ENCODE data around the gene EBNA1BP2.

EBNA1BP2 gene

GRCh38 chr1:43207229-43207853, 35.3 kb upstream of the EBNA1BP2 start:
- no peak for DNase-seq
- CTCF ChIA-PET = no interaction called here
- Histone ChIP-seq H3K36me3 (ENCODE audit: control insufficient read depth in 4 of 4, insufficient read depth in 4 of 4, low read length in 3 of 4) (no peaks in the 10 kb centered on the region), H3K27ac (ENCODE audit: insufficient read depth in 1 of 2, low read depth in 1 of 2, low read length in 2 of 2, poor library complexity in 1 of 2, severe bottlenecking in 2 of 2) (no peak overlapping the region), H3K9me3 (ENCODE audit: control extremely low read depth in 1 of 5, control insufficient read depth in 4 of 5, insufficient read depth in 2 of 5, low read depth in 1 of 5, low read length in 4 of 5) (peaks cover 0 to 5% (median 0%) of the 10 kb centered on the region in 5 experiments), H3K27me3 (replicated peaks in 2 of 5; ENCODE audit: control insufficient read depth in 4 of 5, insufficient read depth in 5 of 5, low read length in 4 of 5) (no peaks in the 10 kb centered on the region), H3K4me3 (ENCODE audit: control insufficient read depth in 1 of 7, extremely low read depth in 1 of 7, insufficient read depth in 4 of 7, low read depth in 2 of 7, low read length in 6 of 7) (no peak overlapping the region), H3K4me1 (ENCODE audit: control extremely low read depth in 1 of 4, control insufficient read depth in 4 of 4, insufficient read depth in 4 of 4, low read length in 3 of 4) (peaks cover 3 to 15% (median 12%) of the 10 kb centered on the region in 4 experiments)
- POLR2A ChIA-PET = no interaction called here
- WGBS (ENCODE audit: insufficient coverage) = 95% methylated on average over 7 of the region's 12 CpGs

- WGBS (ENCODE audit: insufficient coverage) = 25% methylated on average over 9 of the region's 10 CpGs
- H3K9me3 ChIP-seq (ENCODE audit: control extremely low read depth in 1 of 5, control insufficient read depth in 4 of 5, insufficient read depth in 2 of 5, low read depth in 1 of 5, low read length in 4 of 5) = peaks cover 0 to 5% (median 0%) of the 10 kb centered on the region in 5 experiments
- ChIA-PET POLR2A (no interaction called here), CTCF (no interaction called here)
- H3K27me3 ChIP-seq (replicated peaks in 2 of 5; ENCODE audit: control insufficient read depth in 4 of 5, insufficient read depth in 5 of 5, low read length in 4 of 5) = no peaks in the 10 kb centered on the region
- H3K4me1 ChIP-seq (ENCODE audit: control extremely low read depth in 1 of 4, control insufficient read depth in 4 of 4, insufficient read depth in 4 of 4, low read length in 3 of 4) = peaks cover 3 to 15% (median 12%) of the 10 kb centered on the region in 4 experiments
- no peak overlapping the region for H3K27ac ChIP-seq (ENCODE audit: insufficient read depth in 1 of 2, low read depth in 1 of 2, low read length in 2 of 2, poor library complexity in 1 of 2, severe bottlenecking in 2 of 2)
- H3K4me3 ChIP-seq (ENCODE audit: control insufficient read depth in 1 of 7, extremely low read depth in 1 of 7, insufficient read depth in 4 of 7, low read depth in 2 of 7, low read length in 6 of 7) = peak overlapping the region in 1 of 7 experiments; percentile 55
- no peaks in the 10 kb centered on the region for H3K36me3 ChIP-seq (ENCODE audit: control insufficient read depth in 4 of 4, insufficient read depth in 4 of 4, low read length in 3 of 4)
- peak; percentile 15 to 30 (median 16) for DNase-seq
These were observed 34.6 kb upstream of the EBNA1BP2 start for GRCh38 chr1:43206600-43207228.

GRCh38 chr1:43205671-43206070, 33.6 kb upstream of the EBNA1BP2 start:
- H3K9me3 ChIP-seq (ENCODE audit: control extremely low read depth in 1 of 5, control insufficient read depth in 4 of 5, insufficient read depth in 2 of 5, low read depth in 1 of 5, low read length in 4 of 5) = peaks cover 0 to 5% (median 0%) of the 10 kb centered on the region in 5 experiments
- no peaks in the 10 kb centered on the region for H3K36me3 ChIP-seq (ENCODE audit: control insufficient read depth in 4 of 4, insufficient read depth in 4 of 4, low read length in 3 of 4)
- CTCF ChIA-PET = interaction anchor here (1.9 kb wide), 1 partner anchor 21 kb away, joined by 7 read pairs; no protein-coding TSS in a partner anchor
- POLR2A ChIA-PET = no interaction called here
- H3K4me3 ChIP-seq (ENCODE audit: control insufficient read depth in 1 of 7, extremely low read depth in 1 of 7, insufficient read depth in 4 of 7, low read depth in 2 of 7, low read length in 6 of 7) = no peak overlapping the region
- H3K4me1 ChIP-seq (ENCODE audit: control extremely low read depth in 1 of 4, control insufficient read depth in 4 of 4, insufficient read depth in 4 of 4, low read length in 3 of 4) = peaks cover 3 to 15% (median 12%) of the 10 kb centered on the region in 4 experiments
- H3K27me3 ChIP-seq (replicated peaks in 2 of 5; ENCODE audit: control insufficient read depth in 4 of 5, insufficient read depth in 5 of 5, low read length in 4 of 5) = no peaks in the 10 kb centered on the region
- no peak for DNase-seq
- H3K27ac ChIP-seq (ENCODE audit: insufficient read depth in 1 of 2, low read depth in 1 of 2, low read length in 2 of 2, poor library complexity in 1 of 2, severe bottlenecking in 2 of 2) = no peak overlapping the region
- 93% methylated on average over 2 of the region's 4 CpGs for WGBS (ENCODE audit: insufficient coverage)

- no peak overlapping the region for H3K27ac ChIP-seq (ENCODE audit: insufficient read depth in 1 of 2, low read depth in 1 of 2, low read length in 2 of 2, poor library complexity in 1 of 2, severe bottlenecking in 2 of 2)
- no peak overlapping the region for H3K4me3 ChIP-seq (ENCODE audit: control insufficient read depth in 1 of 7, extremely low read depth in 1 of 7, insufficient read depth in 4 of 7, low read depth in 2 of 7, low read length in 6 of 7)
- ChIA-PET POLR2A (interaction anchor here (0.6 kb wide), 1 partner anchor 725 kb away, joined by 3 read pairs; no protein-coding TSS in a partner anchor), CTCF (interaction anchor here (1.9 kb wide), 1 partner anchor 22 kb away, joined by 7 read pairs; no protein-coding TSS in a partner anchor)
- H3K36me3 ChIP-seq (ENCODE audit: control insufficient read depth in 4 of 4, insufficient read depth in 4 of 4, low read length in 3 of 4) = no peaks in the 10 kb centered on the region
- H3K27me3 ChIP-seq (replicated peaks in 2 of 5; ENCODE audit: control insufficient read depth in 4 of 5, insufficient read depth in 5 of 5, low read length in 4 of 5) = no peaks in the 10 kb centered on the region
- peaks cover 0 to 5% (median 0%) of the 10 kb centered on the region in 5 experiments for H3K9me3 ChIP-seq (ENCODE audit: control extremely low read depth in 1 of 5, control insufficient read depth in 4 of 5, insufficient read depth in 2 of 5, low read depth in 1 of 5, low read length in 4 of 5)
- no peak for DNase-seq
- WGBS (ENCODE audit: insufficient coverage) = no CpG with 5 or more reads among the region's 1 CpG
- H3K4me1 ChIP-seq (ENCODE audit: control extremely low read depth in 1 of 4, control insufficient read depth in 4 of 4, insufficient read depth in 4 of 4, low read length in 3 of 4) = peaks cover 3 to 15% (median 12%) of the 10 kb centered on the region in 4 experiments
These were observed 32.3 kb upstream of the EBNA1BP2 start for GRCh38 chr1:43204394-43204793.

GRCh38 chr1:43203859-43204258, 31.8 kb upstream of the EBNA1BP2 start:
- Histone ChIP-seq H3K4me1 (ENCODE audit: control extremely low read depth in 1 of 4, control insufficient read depth in 4 of 4, insufficient read depth in 4 of 4, low read length in 3 of 4) (peaks cover 3 to 15% (median 12%) of the 10 kb centered on the region in 4 experiments), H3K36me3 (ENCODE audit: control insufficient read depth in 4 of 4, insufficient read depth in 4 of 4, low read length in 3 of 4) (no peaks in the 10 kb centered on the region), H3K9me3 (ENCODE audit: control extremely low read depth in 1 of 5, control insufficient read depth in 4 of 5, insufficient read depth in 2 of 5, low read depth in 1 of 5, low read length in 4 of 5) (peaks cover 0 to 5% (median 0%) of the 10 kb centered on the region in 5 experiments), H3K27me3 (replicated peaks in 2 of 5; ENCODE audit: control insufficient read depth in 4 of 5, insufficient read depth in 5 of 5, low read length in 4 of 5) (no peaks in the 10 kb centered on the region), H3K27ac (ENCODE audit: insufficient read depth in 1 of 2, low read depth in 1 of 2, low read length in 2 of 2, poor library complexity in 1 of 2, severe bottlenecking in 2 of 2) (no peak overlapping the region), H3K4me3 (ENCODE audit: control insufficient read depth in 1 of 7, extremely low read depth in 1 of 7, insufficient read depth in 4 of 7, low read depth in 2 of 7, low read length in 6 of 7) (no peak overlapping the region)
- ChIA-PET CTCF (interaction anchor here (0.6 to 1.9 kb wide), 2 partner anchors 23 to 259 kb away, joined by 3 to 7 read pairs; no protein-coding TSS in a partner anchor), POLR2A (interaction anchor here (0.6 kb wide), 1 partner anchor 726 kb away, joined by 3 read pairs; no protein-coding TSS in a partner anchor)
- no CpG with 5 or more reads among the region's 3 CpGs for WGBS (ENCODE audit: insufficient coverage)
- no peak for DNase-seq

DNA sequence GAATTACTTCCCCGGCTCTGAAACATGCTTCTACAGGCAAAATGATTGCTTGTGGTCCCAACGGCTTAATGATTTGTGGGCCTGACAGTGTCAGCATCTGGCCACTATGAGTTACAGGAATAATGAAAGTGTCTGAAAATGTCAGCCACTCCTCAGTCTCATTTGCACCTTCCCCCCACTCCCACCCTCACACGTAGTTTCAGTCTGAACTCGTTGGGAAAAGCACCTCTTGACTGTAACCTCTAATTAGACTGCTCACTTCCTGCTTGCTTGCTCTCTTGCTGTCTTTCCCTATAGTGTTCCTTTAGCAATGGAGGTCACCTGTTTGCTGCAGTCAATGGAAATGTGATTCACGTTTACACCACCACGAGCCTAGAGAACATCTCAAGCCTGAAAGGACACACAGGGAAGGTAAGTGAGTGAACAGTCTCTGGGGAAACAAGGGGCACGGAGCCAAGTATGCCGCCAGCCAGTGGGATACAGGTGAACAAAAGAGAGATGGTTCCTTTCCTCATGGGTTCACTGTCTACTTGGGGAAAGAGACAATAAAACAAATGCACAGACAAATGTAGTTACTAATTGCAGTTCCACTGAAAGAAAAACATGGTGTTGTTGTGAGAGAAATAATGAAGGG, 27.1 kb upstream of the EBNA1BP2 start:
- H3K4me3 ChIP-seq (ENCODE audit: control insufficient read depth in 1 of 7, extremely low read depth in 1 of 7, insufficient read depth in 4 of 7, low read depth in 2 of 7, low read length in 6 of 7) = no peak overlapping the region
- H3K4me1 ChIP-seq (ENCODE audit: control extremely low read depth in 1 of 4, control insufficient read depth in 4 of 4, insufficient read depth in 4 of 4, low read length in 3 of 4) = no peaks in the 10 kb centered on the region
- WGBS (ENCODE audit: insufficient coverage) = 85% methylated on average over 8 of the region's 8 CpGs
- peaks cover 0 to 10% (median 2%) of the 10 kb centered on the region in 5 experiments for H3K9me3 ChIP-seq (ENCODE audit: control extremely low read depth in 1 of 5, control insufficient read depth in 4 of 5, insufficient read depth in 2 of 5, low read depth in 1 of 5, low read length in 4 of 5)
- ChIA-PET CTCF (interaction anchor here (0.7 kb wide), 1 partner anchor 299 kb away, joined by 3 read pairs; no protein-coding TSS in a partner anchor), POLR2A (no interaction called here)
- no peak for DNase-seq
- no peak overlapping the region for H3K27ac ChIP-seq (ENCODE audit: insufficient read depth in 1 of 2, low read depth in 1 of 2, low read length in 2 of 2, poor library complexity in 1 of 2, severe bottlenecking in 2 of 2)
- no peaks in the 10 kb centered on the region for H3K36me3 ChIP-seq (ENCODE audit: control insufficient read depth in 4 of 4, insufficient read depth in 4 of 4, low read length in 3 of 4)
- no peaks in the 10 kb centered on the region for H3K27me3 ChIP-seq (replicated peaks in 2 of 5; ENCODE audit: control insufficient read depth in 4 of 5, insufficient read depth in 5 of 5, low read length in 4 of 5)
